GM21528 (cell line): ENCODE results near the gene IL32.

Experiments used
- ATAC-seq: cut with Tn5 transposase; IDR thresholded peaks from one replicate; pipeline ENCODE4 v1.9.1; 2021; ENCODE audit warnings: mild to moderate bottlenecking, moderate library complexity; ENCODE audit not compliant: unreplicated experiment, low FRiP score

IL32 gene

DNA sequence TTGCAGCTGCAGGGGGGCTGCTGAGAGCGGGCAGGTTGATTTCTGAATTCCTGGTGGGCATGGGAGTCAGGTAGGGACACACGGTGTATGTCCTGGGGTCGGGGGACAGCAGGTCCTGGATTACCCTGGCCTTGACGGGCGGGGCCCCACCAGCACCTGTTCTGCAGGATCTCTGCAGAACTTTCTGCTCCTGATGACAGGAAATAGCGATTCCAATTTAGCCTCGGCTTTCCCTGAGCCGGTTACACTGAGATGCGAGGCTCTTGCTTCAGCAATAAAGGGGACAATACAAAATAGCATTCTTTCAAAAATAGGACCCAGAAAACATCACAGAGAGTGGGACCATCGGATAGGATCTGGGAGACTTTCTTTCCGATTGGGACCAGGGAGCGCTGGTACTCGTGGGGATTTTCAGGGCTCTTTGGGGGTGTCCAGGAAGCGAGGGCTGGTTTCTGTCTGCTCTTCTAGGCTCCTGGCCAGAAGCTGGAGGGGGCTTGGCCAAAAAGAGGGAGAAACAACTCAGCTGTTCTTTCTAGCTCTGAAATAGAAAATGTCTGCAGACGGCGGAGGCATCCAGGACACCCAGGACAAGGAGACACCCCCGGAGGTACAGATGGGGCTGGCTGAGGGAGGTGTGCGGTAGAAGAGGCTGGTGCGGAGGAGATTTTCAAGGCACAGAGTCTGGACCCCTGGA is 47.6 kb downstream of the IL32 start:
- ATAC-seq, result no peak

DNA sequence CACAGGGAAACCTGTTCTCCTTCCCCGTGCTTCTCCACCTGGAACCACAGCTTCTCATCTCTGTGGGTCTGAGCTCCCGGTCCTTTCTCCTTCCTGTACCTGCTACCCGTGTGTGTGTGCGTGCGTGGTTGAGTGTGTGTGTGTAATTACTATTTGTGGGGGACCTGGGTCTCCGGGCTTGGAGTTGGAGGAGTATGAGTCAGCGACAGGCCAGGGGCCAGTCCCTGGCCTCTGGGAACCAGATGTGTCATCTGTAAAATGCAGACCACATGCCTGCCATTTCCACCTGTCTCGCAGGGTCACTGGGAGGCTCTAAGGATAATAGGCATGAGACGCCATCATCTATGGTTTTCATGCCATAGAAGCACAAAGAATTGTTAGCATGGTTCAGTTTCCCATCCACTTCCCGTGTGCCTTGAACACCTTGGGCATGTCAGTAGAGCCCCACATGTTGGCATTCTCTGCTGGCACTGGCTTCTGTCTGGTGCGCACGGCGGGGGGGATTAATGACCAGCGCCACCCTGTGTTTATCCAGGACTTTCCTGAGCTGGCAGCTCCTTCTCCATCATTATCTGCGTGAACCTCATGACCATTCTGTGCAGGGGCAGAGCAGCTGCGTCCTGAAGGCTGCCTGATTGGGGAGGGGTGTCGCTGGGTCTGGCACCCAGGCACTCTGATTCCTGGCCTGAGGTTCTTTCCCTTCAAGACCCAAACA is 48.5 kb downstream of the IL32 start:
- ATAC-seq, result no peak

DNA sequence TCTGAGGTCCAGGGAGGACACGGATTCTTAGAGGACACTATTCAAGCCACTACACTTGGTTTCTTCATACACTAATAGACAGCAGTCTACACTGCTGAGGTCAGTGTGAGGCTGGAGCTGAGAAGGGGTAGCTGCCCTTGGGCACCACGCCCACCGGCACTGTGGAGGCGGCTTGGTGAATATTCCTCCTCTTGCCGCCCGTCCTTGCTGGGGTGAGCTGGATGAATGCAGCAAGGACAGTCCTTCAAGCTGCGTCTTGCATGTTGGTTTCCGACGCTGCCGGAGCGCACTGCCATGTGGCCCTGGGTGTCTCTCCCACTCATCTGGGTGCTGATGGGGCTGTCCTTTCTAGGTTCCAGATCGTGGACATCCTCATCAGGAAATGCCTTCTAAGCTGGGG is 49.6 kb downstream of the IL32 start:
- ATAC-seq, result no peak

DNA sequence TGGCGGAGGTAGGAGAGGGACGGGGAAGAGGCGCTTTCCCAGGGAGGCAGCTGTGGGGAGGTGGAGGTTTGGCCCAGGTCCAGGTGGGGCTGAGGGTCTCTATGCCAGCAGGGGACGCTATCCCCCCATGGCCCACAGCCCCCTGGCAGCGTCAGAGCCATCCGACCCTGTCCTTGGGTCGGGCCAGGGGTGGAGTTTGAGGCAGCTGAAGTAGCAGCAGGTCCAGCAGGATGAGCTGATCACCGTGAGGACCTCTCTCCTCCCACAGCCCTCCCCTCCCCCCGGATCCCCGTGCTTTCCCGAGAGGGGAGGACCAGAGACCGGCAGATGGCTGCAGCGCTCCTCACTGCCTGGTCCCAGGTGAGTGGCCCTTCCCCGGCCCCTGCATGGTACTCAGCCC is 50.1 kb downstream of the IL32 start:
- no peak for ATAC-seq

DNA sequence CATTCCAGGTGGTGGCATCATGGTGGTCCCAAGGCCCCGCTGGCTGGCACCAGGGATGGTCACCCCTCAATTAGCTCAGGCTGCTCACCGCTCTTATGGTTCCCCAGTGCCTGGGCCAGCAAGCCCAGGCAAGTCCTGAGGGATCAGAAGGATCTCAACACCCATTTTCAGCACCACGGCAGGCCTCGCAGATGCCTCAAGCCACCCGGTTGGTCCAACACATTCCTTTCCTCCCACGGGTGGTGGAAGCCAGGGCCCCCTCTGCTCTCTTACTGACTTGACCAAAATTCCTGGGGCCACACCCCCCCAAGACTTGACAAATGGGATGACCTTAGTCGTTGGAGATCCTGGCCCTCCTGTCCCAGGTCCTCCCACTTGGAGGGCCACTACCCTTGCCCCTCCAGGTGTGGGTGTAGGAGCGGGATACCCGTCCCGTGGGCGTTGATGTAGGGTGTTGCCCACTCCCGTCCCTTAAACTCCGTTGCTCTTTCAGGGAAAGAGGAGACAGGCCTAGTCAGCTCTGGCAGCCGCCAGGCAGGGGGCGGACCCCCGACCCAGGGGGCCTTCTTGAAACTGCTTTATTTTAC is 52.9 kb downstream of the IL32 start:
- ATAC-seq, result no peak

DNA sequence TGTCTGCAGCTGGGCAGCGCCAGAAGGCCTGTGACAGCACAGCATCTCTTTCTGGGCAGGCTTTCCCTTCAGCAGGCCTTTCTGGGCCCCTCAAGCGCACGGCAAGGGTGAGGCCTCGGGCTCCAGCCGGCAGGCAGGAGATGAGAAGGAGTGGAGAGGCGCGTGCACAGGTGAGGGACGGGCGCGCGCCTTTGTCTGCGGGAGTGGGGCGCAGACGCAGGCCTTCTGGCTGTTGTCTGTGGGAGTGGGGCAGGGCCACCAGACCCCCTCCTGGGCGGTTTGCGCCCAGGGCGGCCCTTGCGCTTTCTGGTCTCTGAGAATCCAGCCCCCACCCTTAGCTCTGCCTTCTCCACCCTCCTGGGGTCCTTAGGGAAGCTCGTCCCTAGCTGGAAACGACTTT is 53.4 kb downstream of the IL32 start:
- no peak for ATAC-seq
